Frontal cortex (tissue), 4 donors: Measurements from ENCODE around the gene POR. TPM values are rescaled to one million over a fixed set of nuclear protein-coding genes. Genes with fewer than 3 reads are reported as not detected.

ENCODE experiments used
- DNase-seq, 2 donors: peaks; one replicate each; pipeline ENCODE4 v3.0.0; 2012; ENCODE audit warnings: low spot score in 2 of 2
- FAIRE-seq: peaks from 2 replicates; lab custom pipeline; 2012; peaks lifted over from hg19 to GRCh38; lab: Jason Lieb, UNC
- total RNA-seq: library from RNA; depleted of rRNA; stranded (reverse); fragments of >200 nt; gene quantifications from one replicate; pipeline ENCODE4 v1.2.3, GENCODE V29; 2014
- donor health status: control.
- donor health status: control.
- donor health status: control.

Gene POR
- total RNA-seq, 1 donor from 2014 or later: 67.3 TPM

DNA sequence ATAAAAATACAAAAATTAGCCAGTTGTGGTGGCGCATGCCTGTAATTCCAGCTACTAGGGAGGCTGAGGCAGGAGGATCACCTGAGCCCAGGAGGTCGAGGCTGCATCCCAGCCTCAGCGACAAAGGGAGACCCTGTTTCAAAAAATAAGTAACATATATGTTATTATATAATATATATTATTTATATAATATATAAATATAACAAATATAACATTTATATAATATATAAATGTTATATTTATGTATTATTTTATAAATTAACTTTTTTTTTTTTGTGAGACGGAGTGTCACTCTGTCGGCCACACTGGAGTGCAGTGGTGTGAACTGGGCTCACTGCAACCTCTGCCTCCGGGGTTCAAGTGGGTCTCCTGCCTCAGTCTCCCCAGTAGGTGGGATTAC is 1.5 kb upstream of the POR start:
- FAIRE-seq (no peak), DNase-seq (no peak)

DNA sequence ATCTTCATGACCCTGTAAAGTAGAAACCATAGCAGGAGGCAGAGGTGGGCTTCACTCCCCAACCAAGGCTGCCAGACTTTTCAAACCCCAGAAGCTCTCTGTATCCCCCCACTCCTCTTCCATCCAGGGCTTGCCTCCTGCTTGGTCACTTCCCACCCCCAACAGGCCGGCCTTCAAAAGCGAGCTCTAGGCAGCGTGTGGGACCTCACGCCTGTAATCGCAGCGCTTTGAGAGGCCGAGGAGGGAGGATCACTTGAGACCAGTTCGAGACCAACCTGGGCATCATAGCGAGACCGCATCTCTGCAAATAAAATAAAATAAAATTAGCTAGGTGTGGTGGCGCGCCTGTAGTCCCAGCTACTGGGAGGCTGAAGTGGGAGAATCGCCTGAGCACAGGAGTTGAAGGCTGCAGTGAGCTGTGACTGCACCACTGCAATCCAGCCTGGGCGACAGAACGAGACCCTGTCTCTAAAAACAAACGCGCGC is 743 bp upstream of the POR start:
- DNase-seq (no peak), FAIRE-seq (no peak)

DNA sequence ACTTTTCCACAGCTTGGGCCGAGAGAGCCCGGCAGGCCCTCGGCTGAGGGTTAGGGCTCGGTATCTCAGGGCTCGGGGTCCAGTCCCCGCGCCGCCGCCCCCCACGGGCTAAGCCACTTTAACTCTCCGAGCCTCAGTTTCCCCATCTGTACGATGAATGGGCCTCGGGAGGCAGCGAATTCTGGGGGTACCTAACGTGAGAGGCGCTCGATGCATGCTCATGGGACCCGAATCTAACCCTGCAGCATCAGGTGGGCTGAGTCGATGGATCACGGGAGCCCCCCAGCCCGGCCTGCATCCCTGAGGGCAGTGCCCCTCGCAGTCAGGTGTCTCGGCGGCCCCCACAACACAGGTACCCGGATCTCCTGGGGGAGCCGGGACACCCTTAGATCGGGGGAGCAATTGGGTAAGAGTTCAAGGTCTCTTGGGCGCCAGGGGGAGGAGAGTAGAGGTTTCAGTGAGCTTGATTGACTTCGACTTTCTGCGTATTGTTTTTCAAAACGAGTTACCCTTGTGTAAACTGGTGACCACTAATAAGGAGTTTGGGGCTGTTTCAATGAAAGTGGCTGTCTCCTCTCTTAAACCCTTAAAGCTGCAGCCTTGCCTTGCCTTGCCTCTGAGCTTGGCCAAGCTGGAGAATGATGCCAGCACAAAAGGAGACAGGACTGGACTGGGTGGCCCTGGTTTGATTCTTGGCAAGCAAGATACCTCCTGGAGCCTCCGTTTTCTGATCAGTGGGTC is 631 bp downstream of the POR start:
- FAIRE-seq: no peak
- DNase-seq: no peak

DNA sequence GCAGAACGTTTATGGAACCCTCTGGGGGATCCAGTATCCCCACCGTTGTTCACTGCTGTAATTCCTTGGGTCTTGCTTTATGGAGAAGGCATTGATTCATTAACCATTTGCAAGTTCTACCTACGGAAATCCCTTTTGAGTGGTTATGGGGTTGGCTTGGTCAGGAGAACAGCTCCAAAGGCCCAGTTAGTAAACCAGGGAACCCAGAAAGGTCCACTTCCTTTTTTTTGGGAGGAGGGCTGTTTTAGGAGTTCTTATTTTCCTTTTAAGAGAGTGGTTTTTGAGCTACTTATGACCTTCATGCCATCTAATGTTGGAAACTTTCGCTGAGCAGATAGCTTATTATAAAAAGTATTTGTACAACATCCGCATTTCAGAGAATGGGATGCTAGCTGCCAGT is 1.3 kb downstream of the POR start:
- no peak for DNase-seq
- FAIRE-seq: no peak

DNA sequence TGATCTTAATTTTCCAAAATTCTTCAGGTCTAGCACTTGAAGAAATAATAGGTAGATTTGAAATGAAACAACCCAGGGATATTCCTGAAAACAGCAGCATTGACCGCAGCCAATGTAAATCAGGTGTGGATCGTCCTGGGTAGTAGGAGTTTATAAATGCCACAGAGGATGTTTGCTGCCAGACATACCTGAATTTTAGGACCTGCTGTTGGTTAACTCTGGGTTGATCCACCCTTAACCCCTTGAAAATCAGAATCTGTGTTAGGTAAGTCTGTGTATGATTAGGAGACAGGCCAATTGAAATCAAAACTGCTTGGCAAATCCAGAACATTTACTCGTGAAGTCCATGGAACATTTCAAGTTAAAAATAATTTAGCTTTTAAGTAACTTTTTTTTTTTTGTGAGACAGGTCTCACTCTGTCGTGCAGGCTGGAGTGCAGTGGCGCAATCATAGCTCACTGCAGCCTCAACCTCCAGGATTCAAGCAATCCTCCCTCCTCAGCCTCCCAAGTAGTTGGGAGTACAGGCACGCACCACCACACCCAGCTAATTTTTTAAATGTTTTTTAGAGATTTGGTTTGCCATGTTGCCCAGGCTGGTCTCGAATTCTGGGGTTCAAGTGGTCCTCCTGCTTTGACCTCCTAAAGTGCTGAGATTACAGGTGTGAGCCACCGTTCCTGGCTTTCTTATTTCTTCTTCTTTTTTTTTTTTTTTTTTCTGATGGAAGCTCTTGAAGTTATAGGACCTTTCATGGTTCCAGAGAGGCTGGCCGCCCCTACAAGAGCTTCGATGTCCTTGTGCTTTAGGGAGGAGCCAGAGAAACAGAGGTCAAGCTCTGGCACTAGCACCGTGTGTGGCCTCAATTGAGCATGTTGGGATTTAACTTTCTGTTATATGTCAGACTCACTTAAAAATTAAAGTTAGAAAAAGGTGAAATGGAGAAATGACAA is 2.0 kb downstream of the POR start:
- FAIRE-seq: no peak
- DNase-seq: no peak

DNA sequence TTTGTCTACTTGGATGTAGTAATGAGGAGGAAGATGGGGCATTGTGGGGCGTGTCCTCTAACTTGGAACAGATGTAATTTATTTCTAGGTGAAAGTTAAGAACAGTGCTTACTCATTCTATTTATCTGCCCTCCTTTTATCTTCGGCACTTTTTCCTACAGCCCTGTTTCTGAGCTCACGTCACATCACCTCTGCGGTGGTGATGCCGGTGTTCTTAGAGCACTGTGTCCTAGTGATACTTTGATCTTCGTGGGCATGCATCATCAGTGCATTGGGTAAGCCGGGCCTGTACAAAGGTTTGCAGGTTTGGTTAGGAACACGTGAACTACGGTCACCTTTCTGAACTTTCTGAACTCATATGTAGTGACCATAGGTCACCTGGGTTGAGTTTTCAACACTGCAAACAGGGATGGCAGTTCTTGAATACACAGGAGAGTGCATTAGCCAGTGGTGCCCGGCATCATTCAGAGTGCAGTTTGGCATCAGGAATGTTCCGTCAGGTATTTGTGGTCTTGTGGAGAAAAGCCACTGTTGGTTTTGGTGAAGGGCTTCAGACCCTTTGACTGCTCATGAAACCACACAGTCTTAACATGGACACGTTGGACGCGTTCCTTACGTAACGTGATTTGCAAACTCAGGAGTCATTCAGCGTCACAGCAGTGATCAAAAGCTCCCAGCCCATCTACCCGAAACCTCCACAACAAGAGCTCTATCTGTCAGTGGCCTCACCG is 5.6 kb downstream of the POR start:
- FAIRE-seq: no peak
- no peak for DNase-seq

DNA sequence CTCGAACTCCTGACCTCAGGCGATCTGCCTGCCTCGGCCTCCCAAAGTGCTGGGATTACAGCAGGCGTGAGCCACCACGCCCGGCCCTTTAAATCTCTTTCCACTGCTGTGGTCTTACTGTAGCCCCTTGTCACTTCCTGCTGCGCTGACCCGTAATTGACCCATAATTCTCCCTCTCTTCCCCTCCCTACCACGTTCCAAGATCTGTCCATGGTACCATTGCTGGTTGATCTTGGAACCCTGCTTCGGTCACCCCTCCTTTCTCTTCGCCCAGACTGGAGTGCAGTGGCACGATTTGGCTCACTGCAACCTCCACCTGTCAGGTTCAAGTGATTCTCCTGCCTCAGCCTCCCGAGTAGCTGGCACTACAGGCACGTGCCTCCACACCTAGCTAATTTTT is 6.5 kb downstream of the POR start:
- DNase-seq: no peak
- FAIRE-seq: no peak

DNA sequence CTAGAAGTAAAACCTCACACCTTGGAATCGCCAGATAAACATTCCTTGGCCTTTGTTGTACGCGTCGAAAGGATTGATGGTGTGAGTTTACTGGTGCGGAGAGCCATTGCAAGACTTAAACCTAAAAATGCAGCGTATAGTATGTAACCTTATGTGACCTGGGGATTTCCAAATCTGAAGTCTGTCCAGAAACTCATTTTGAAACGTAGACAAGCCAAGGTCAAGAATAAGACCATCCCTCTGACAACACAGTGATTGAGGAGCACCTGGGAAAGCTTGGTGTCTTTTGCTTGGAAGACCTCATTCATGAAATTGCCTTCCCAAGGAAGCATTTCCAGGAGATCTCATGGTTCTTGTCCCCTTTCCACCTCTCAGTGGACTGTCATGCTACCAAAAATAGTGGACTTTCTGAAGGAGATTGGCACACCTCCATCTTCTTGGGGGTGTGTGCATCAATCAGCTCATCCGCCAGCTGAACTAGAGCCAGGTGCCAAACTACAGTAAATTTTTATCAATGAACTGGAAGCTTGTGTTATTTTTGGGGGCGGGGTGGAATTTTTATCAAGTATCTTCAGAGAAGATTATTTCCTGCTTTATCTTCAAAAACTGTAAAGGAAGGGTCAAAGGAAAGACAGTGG is 8.1 kb downstream of the POR start:
- DNase-seq: no peak
- no peak for FAIRE-seq

DNA sequence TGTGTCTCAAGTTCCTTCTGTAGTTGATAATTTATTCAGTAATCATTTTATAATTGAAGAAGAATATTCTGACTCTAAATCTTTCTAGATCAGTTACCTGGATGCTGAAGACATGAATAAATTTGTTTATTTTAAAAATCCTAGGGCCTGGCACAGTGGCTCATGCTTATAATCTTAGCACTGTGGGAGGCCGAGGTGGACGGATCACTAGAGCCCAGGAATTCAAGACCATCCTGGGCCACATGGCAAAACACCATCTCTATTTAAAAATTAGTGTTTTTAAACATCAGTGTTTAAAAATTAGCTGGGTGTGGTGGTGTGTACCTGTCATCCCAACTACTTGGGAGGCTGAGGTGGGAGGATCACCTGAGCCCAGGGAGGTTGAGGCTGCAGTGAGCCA is 9.3 kb downstream of the POR start:
- FAIRE-seq: no peak
- no peak for DNase-seq

DNA sequence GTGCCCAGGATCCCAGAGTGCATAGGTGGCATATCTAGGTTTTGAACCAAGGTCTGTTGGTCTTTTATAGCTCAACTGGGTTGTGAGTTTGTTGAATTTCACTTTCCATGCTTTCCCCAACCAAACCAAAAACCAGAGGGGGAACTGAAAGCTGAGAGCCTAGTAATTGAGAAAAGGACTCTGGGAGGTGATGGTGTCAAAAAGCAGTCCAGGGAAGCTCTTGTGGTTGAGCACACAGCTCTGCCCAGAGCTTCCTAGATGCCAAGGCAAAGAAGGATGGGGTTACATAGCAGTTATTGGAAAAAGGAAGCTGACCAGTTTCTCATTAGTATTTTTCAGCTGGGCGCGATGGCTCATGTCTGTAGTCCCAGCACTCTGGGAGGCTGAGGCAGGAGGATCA is 9.9 kb downstream of the POR start:
- FAIRE-seq: no peak
- no peak for DNase-seq

DNA sequence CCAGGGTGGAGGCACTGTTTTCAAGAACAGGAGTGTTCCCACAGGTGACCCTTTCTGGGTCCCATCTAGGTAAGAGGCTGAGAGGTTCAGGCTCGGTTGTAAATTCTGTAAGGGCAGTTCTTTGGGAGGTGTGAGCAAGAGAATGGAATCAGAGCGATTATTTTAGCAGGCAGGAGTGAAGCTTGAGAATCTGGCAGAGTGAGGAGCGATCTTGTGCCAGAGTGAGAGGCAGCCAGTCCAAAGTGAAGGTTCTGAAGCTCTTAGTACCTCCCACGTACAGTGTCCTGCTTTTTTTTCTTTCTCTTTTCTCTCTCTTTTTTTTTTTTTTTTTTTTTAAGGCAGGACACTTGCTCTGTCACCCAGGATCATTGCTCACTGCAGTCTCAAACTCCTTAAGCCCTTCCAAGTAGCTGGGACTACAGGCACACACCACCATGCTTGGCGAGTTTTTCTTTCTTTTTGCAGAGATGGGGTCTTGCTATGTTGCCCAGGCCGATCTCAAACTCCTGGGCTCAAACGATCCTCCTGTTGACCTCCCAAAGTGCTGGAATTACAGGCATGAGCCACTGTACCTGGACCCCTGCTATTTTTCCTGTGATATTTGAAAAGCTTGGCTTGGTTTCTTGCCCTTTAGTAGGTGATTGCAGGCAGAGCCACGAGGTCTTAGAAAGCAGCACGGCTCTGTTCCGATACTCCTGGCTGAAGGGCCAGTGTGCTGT is 10.9 kb downstream of the POR start:
- no peak for DNase-seq

DNA sequence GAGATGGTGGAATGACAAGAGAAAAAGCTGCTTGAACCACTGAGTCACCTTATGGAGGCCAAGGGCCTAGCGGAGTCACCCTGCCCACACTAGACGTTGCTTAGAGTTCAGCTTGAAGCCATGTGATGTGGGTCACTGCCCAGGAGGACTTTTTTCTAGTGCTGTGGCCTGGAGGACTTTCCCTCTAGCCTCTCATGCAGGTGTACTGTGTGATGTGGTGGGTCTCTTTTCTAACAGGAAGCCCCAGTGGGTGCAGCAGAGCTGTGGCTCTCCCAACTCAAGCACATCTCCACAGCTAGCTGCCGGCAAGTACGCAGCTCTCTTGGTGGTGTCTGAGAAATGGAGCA is 13.6 kb downstream of the POR start:
- FAIRE-seq: no peak
- DNase-seq: no peak

More for the DNA sequence above, 10.9 kb downstream of the POR start:
- FAIRE-seq: no peak

DNA sequence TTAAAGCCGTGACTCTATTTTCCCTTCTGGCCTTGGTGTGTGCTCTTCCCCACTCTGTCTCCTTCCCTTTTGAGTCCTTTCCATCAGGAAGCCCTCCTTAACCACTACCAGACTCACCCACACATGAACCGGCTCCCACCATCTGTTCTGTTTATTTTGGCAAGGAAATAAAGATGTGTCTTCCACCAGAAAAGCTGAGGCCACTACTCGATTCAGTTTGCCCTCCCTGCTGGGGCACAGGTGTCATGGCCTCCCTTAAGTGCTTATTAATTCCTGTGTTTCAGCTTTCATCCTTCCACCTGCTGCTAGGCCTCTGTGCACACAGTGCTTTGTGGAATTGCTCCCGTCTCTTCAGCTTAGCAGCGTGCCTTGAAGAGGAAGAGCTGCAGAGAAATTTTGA is 16.7 kb downstream of the POR start:
- DNase-seq (no peak), FAIRE-seq (no peak)

DNA sequence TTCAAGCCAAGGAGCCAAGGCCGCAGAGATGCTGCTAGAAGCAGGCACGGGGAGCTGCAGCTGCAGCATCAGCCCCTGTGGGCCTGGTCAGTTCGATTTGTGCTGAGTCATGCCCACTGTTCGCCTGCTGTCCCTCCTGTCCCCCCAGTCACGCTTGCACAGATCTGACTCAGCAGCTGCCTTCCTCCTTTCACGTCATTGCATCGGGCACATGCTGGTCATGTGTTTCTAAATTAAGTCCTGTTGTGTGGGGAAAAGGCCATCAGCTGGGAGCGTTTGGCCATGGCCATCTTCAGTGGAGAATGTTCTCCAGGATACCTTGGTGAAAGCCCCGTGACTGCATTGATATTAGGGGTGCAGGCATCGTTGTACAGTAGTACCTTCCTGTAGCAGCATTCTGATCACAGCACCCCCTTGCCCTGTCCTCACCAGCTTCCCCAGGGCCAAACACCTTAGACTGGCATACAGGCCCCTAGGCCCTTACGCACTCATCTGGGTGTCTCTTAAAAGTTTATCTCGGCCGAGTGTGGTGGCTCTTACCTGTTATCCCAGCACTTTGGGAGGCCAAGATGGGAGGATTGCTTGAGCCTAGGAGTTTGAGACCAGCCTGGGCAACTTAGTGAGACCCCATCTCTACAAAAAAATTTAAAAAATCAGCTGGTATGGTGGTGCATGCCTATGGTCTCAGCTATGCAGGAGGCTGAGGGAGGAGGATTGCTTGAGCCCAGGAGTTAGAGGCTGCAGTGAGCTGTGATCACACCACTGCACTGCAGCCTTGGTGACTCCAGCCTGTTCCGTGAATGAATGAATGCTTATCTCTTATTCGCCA is 23.2 kb downstream of the POR start:
- FAIRE-seq: no peak
- peak; percentile 44 to 52 for DNase-seq

DNA sequence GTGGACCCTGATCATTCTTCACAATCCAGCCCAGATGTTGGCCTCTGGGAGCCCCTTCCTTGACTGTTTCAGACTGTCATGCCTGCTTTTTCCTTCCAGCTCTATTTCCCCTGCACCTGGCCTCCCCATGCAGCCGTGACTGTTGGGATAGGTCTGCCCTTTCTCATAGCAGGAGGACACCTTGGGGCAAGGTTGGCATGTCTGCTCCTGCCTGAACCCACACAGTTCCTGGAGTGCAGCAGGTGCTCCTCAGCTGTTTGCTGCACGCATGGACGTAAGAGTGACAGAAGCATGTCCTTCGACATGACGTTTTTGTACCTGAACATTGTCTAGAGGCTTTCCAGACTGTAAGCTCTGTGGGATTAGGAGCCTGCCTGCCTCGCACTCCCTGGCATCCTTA is 24.0 kb downstream of the POR start:
- no peak for DNase-seq
- no peak for FAIRE-seq

DNA sequence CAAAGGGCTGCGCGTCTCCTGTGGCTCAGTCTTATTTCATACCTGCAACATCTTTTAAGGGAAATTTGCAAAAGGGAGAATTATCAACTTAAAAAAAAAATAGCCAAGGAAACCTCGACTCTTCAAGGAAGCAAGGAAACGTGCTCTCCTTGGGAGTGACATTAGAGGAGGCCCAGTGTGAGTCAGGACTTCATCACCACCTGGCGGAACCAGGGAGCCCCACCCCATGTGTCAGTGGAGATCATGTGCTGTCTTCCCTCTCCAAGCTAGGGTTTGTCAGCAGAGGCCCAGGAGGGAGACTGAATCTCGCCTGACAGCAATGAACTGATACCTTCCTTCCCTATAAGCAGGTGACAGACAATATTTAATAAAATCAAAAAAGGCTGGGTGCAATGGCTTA is 28.9 kb downstream of the POR start:
- DNase-seq (no peak), FAIRE-seq (no peak)

DNA sequence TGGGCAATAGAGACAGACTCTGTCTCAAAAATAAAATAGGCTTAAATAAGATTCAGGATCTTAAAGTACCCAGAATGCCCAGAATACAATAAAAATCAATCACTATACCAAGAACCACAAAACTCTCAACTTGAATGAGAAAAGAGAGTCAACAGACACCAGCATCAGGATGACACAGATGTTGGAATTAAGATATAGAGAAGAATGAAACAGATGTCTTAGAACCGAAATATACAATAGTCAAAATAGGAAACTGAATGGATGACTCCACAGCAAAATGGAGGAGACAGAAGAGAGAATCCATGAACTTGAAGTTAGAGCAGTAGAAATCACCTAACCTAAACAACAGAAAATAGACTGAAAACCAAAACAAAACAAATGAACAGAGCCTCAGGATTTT is 29.6 kb downstream of the POR start:
- no peak for DNase-seq
- FAIRE-seq: no peak

DNA sequence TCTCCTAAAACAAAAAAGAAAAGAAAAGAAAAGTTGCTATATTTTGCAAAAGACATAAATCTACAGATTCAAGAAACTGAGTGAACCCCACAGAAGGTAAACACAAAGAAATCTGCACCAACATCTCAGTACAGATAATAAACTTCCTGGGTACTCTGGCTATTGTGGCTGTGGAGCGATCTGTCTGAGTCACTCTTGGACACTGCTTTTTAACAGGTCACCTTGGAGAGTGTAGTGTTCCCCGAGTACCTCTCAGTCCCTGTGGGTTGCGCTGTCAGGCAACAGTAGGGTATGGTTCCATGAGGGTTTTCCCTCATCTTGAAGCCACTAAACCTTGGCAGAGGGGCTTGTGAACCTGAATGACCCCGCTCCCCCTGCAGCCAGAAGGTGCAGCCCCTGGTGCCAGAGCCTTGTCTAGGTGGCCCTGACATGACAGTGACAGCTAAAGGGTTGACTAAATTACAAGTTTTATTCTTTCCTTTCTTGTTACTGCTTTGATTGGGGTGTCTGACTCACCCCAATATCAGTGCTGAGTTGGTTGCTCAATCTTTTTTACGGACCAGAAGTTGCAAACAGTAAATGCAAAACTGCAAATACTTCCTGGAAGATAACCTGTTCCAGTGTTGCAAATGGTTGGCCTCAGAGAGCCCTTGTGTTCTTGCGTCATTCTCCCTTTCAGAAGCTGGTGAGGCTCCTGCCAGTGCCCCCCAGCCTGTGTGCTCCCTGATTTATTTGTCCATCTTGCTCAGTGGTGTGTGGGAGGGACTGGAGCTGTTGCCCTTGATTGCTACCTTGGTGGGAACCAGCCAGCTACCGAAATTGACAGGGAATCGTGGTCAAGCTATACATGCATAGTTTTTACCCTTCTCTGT is 30.6 kb downstream of the POR start:
- DNase-seq: no peak
- no peak for FAIRE-seq
